MV-4-11 (cell line): Measurements from ENCODE around the gene WFDC5.

Source experiments
- DNase-seq: peaks from one replicate; lab custom pipeline; 2025; lab: John Stamatoyannopoulos, UW

WFDC5 gene

DNA sequence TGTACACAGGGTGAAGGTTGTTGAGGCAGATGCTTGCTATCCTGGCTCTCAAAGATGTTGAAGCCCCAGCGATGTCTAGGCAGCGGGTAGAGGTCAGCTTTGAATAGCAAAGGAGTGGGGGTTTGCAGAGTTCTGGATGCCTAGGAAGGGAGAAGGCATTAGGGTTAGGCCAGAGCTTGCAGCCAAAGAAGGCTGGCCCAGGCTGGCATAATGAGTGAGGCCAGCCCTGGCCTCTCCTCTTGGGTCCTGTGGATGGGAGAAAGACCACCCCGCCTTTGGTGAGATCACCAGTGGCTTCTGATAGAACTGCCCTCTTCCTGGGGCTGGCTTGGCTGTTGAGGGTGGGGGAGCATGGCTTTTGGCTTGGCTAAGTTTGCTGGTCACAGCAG is 406 bp upstream of the WFDC5 start:
- DNase-seq: no peak

DNA sequence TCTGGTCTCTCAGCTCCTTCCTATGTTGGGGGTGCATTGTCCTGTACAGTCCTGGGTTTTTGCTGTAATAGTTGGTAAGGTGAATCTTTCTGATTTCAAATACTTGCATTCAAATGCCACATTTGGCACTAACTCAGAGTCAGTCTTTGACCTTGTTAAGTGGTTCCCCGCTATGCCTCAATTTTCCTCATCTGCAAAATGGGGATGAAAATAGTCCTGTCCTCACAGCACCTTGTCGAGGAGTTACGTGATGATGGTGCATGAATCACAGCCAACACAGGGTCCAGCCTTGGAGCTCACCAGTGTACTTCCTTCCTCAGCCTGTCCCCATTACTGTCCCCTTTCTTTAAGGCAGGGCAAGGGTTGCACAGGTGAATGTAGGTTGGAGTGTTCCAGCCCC is 1.1 kb downstream of the WFDC5 start:
- DNase-seq: no peak

DNA sequence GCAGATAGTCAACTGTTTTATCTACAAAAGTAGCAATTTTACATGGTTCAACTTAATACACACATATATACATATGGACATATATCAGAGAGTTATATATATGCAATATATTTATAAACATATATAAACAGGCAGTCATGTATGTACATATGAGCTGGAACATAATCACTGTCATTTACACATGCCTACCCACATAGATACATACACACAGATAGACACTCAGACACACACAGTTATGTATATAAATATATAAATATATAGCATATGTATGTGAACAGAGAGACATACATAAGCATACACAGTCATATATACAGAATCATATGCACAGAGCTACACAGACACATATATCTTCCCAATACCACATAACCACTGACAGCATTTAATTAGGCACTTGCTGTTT is 2.2 kb downstream of the WFDC5 start:
- DNase-seq: no peak

DNA sequence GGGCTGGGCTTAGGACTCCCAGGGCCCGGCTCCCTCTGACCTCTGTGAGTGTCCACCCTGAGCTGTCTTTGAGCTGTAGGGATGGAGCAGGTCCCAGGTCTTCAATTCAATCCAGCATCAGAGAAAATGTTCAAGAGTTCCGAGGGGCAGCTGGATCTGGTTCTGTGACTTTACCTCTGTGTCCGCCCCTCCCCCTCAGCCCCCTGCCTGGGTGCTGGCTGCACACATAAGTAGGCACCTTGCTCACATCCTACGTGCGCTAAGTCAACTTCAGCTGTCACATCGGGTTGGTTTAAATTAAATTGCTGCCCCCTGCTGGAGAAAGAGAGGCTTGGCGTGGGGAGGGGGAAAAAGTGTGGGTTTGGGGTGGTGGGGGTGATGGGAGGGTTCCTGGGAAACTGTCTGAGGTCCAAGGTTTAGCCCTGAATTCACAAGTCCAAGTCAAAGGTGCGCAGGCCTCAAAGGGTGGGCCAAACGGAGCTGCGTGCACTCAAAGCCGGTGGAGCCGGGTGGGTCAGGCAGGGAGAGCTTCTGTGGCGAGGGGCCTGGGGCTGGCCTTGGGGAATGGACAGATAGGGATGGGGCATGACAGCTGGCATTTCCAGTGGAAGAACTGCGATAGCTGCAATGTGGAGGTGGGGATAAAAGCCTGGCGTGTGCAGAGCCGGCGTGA is 3.0 kb downstream of the WFDC5 start:
- no peak for DNase-seq

DNA sequence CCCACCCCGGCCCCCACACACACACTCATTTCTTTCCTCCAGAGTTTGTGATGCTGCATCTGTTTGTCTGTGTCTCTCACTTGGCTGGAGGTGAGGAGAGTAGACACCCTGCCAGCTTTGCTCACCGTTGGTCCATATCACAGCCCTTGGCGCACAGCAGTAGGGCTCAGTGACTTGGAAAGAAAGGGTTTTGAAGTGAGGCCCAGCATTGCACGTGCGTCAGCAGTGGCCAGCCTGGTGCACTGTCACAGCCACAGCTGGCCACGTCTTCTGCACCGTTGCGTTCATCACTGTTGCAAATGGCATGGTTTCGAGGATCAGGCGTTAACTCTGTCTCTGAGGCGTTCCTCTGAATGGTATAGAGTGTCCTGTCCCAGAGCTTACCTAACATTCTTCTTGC is 3.7 kb downstream of the WFDC5 start:
- DNase-seq: no peak

DNA sequence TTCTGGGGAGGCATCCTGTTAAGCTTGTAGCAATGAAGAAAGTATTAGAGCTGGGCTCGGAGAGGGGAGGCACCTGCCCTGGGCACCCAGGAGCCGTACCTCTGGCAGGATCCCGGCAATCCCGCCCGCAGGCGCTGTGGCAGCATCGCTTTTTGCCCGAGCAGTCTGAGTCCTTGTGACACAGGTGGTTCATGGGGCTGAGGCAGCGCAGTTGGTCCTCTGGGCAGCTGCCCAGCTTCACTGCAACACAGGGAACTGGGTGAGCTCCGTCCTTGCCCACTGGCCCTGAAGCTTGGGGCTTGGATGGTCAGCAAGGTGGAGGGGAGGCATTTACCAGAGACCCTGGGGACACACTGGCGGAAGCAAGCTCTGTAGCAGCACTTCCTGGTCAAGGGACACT is 4.7 kb downstream of the WFDC5 start:
- no peak for DNase-seq

DNA sequence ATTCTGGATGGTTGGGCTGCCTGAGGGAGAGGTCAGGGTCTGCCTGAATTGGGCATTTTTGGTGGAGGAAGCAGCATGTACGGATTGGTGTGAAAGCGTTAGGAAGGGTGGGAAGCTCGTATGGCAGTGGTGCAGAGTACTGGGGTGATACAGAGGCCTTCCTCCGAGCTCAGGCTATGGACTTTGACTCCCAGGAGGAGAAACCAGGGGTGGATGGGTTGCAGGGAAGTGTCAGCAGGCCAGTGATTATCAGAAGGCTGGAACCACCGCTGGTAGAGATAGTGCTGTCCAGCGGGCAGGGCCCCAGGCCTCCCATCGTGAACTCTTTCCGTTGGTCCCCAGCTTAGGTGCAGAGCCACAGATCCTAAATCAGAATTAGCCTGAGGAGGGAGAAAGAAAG is 5.3 kb downstream of the WFDC5 start:
- DNase-seq: no peak

DNA sequence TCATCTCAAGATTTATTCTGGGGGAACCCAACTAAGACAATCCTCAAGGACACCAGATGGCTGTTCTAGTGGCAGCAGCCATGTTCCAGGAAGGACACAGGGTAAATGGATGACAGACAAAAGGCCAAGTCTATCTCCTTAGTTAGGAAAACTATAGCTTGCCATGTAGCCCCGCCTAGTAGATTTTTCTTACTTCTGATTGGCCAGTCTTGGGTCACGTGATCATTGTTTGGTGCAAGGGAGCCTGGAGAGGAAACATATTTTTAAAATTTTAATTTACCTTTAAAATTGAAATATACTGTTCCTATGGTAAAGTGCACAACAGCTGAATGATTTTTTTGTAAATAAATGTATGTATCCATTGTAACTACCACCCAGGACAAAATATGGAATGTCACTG is 9.7 kb downstream of the WFDC5 start:
- no peak for DNase-seq

DNA sequence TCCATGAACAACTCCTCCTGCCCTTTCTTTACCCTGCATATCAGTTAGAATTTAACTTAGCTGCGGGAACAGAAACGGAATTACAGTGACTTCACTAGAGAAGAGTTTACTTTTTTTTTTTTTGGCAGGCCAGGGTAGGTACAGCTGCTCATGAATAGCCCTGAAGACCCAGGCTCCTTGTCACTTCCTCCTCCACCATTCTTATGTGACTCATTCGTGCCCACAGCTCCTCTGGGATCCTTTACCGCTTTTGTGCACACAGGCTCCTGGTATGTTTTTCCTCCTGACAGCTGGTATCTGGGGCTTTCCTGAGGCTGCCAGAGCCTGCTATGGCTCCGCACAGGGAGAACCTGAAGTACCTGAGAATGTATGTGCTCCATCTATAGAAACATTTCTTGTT is 10.2 kb downstream of the WFDC5 start:
- DNase-seq: peak; percentile 78

DNA sequence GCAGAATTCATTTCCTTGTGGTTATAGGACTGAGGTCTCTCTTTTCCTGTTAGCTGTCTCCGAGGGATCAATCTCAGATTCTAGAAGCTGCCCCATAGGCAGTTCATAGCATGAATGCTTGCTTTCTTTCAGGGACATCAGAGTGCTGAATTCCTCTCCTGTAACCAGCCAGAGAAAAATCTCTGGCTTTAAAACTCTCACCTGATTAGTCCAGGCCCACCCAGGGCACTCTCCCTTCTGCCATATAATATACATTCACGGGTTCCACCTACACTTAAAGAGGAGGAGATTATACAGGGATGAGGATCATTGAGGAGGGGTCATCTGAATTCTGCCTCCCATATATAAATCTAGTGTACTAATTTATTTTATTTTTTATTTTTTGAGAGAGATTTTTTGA is 11.9 kb downstream of the WFDC5 start:
- DNase-seq: no peak

DNA sequence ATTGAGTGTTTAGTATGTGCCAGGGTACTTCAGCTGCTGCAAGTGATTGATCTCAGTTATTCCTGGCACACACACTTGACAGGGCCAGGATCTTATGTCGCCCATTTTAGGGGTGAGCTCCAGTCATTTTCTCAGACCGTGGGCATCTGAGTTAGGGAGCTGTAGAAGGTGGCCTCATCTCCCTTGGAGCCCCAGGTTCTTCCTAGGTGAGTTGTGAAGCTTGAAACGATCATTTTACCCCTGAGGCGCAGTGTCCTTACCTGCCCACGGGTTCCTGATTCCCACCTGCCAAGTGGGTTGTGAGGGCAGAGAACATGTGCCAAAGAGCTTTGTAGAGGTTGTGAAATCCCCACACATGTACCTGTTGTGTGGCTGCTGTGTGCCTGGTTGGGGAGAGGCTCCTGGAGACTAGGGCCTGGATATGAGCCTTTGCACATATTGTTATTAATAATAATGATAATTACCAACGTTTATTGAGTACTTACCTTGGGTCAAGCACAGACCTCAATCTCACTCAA is 13.6 kb downstream of the WFDC5 start:
- DNase-seq: no peak

DNA sequence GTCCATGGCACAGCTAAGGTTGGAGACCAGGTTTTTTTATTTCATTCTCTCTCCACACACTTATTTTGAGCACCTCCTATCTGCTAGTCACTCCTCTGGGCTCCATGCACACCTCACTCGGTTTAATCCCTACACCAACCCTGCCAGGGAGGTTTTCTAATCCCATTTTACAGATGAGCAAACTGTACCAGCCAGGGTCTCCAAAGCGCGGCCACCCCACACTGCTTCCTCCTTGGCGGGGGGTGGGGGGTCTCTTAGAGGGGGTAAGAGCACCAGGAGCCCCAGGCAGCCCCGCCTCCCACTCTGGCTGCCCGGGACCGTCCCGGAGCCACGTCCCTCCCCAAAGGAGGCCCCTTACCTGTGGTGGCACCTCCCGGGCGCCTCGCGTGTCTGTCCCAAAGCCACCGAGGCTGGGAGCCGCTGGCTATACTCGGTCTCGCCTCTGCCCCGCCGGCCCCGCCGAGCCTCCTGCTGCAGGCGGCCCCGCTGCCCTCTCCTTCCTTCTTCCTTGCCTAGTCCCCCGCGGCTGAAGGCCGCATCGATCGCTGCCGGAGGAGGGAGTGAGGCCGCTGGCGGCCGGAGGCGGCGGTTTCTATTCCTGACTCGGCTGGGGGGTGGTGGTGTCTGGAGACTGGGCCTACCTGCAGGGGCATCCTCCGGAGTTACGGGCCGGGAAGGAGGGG is 14.3 kb downstream of the WFDC5 start, which contains the start of gene KCNS1:
TSS of gene KCNS1 (minus strand) at position 565 of the 683 bp plus-strand sequence. CDS start 1,891 bp downstream, outside the sequence.
- peak; percentile 16 for DNase-seq

DNA sequence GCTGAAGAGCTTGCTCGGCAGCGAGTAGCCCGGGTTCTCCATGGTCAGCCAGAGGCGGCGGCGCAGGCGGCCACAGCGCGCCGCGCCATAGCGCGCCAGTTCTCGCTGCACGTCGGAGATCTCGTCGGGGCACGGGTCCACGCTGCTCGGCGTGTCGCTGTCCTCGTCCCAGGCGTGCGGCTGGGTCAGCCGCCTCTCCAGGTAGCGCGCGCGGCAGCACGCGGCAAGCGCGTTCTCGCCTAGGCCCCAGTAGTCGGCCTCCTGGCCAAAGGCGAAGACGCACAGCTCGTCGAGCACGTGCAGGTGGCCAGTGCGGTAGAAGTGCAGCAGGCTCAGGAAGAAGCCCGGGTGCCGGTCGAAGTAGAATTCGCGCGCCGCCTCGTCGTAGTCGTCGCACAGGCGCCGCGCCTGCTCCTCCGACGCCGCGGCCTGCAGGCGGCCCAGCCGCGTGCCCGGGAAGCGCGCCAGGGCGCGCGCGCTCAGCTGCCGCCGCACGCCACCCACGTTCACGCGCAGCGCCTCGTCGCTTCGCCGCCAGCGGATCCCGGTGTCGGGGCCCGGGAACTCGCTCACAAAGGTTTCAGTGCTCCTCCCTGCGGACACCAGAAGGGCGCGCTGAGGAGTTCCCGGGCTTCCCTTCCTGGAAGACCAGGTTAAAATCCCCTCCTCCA is 16.7 kb downstream of the WFDC5 start:
- no peak for DNase-seq

DNA sequence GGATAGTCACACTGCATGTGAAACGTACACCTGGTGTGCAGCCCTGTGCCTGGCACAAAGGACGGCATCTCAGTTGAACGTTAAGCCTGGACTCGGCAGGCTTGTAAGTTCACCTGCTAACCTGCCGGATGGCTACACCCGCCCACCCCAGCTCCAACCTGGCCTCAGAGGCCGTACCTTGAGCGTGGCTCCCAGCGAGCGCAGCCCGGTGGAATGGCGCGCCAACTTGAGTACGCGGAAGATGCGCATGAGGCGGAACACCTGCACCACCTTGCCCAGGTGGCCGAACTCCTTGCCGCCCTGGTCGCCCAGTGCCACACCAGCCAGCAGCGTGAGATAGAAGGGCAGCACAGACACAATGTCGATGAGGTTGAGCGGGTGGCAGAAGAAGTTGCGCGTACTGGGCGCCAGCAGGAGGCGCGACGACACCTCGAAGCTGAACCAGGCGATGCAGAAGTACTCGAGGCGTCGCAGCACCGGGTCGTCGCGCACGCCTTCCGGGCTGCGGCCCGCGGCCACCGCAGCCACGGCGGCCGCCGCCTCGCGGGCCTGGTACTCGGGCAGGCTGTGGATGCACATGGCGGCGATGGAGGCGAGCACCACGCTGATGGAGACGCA is 17.4 kb downstream of the WFDC5 start:
- no peak for DNase-seq

DNA sequence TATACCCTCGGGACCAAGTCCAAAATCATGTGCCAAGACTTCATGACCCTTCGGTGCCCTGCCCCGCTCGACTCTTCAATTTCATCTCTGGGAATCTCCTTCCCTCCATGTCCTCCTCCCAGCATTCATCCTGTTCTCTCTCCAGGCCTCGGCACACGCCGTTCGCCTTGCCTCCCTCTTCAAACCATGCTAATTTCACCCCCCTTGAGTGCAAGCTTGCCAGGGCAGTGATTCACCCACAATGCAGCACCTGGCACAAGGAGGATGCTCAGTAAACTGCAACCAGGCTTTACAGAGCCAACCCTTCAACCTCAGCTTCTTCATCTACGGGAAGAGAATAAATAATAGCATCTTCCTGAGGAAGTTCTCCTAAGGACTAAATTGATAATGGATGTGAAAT is 18.2 kb downstream of the WFDC5 start:
- no peak for DNase-seq

DNA sequence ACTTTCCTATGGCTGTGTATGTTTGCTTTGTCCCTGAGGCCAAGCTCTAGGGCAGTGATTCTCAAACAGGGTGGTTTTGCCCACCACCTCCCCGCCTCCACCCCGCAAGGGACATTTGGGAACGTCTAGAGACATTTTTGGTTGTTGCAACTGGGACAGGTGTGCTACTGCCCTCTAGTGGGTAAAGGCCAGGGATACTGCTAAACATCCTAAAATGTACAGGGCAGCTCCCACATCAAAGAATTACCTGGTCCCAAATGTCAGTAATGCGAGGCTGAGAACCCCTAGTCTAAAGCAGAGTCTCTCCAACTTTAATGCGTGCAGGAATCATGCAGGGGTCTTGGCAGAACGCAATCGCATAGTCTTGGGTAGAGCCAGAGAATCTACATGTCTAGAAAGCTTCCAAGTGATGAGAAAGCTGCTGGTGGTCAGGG is 19.2 kb downstream of the WFDC5 start:
- DNase-seq: peak; percentile 25

DNA sequence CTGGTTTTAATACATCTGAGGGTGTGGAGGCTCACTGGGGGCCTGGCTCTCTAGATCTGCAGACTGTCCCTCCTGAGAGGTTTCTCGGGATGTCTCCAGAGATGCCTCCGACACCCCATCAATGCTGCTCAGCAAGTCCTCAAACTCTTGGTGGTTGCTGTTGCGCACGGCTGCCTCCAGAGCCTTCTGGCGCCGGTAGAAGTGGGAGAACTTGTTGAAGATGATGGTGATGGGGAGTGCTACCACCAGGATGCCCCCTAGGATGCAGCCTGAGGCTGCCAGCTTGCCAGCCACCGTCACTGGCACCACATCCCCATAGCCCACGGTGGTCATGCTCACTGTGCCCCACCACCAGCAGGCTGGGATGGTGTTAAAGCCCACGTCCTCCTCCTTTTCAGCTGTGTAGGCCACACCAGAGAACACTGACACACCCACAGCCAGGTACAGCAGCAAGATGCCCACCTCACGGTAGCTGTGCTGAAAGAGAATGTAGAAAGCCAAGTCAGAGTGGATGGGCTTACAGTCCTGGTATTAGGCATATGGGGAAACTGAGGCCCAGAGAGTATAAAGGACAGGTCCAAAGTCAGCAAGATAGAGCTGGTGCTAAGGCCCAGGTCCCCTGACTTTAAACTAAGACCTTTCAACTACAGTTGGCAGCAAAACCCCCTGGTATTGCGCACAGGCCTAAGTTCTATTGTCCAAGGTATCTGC is 20.0 kb downstream of the WFDC5 start:
- no peak for DNase-seq

DNA sequence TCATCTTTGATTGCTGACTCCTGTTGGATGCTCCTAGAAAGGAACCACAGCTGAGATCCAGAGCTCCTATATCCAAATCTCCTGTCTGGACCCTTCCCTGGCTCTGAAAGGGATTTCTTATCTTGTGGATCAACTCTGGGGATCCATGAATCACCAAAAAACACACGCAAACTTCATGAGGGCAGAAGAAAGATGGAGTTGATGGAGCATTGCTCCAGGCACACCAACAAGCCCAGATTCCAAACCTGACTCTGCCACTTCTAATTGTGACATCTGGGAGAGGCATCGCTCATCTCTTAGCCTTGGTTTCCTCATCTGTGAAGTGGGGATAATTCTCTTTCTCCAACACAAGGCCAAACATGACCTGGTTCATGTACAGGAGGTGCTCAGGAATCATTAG is 20.8 kb downstream of the WFDC5 start:
- DNase-seq: no peak

DNA sequence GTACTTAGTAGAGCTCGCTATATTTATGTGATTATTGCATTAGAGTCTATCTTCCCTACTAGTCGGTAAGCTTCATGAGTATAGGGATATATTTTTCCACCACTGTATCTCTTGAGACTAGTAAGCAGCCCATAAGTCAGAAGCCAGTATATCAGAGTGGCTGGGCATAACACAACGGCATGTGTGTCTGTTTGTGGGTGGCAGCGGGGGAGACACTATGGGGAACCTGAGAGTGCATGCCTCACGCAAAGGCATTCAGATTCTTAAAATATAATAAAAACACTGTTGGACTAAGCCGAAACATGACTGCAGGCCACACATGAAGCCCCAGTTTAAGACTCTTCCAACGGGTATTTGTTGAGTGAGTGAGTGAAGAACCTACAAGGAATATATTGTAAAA is 22.1 kb downstream of the WFDC5 start:
- no peak for DNase-seq

DNA sequence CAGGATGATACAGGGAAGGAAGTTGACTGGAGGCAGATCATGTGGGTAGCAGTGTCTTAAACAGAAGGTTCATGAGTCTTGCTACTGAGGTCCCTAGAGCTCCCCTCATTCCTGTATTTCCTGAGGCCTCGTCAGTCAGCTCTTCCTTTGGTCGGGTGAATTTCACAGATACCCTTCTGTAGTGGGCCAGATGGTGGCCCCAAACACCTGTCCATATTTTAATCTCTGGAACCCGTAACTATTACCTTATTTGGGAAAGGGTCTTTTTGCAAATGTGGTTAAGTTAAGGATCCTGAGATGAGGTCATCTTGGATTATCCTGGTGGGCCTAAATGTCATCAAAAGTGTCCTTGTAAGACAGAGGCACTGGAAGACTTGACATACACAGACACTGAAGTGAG is 23.6 kb downstream of the WFDC5 start:
- DNase-seq: no peak

DNA sequence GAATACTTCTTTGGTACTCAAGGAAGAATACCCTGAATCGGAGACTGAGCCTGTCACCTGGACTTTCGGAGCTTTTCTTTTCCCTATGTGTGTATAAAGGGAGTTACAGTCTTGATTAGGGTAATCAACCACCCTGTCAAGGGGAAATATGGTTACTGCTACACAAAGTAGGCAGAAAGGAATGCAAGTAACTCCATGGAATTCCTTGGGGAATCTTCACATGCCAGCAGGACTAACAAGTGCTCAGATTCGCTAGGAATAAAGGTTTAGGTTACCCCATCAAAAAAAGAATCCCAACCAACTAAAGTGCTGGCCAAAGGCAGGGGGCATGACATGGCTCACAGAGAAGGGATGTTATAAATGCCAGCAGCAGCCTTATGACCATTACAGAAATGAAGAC is 24.5 kb downstream of the WFDC5 start:
- no peak for DNase-seq

DNA sequence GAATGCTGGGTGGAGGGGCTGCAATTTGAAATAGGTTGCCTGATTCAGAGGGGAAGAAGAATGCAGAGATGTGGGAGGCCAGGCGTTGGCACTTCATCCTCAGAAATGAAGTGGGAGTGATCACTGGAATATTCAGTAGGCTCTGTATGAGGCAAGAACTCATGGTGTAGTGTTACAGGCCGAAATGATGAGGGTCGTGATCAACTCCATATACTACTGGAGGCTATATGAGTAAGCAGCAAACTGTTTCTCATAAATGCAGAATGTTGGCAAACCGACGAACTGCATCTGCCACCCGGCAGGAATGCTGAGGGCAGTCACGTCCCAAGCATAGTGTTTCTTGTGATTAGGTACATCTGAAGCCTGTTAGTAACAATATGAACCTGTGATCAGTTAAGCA is 26.7 kb downstream of the WFDC5 start:
- DNase-seq: no peak
